T47D (cell line): ENCODE results near the gene RBM39.
"Not testable (repeated sequence)": the region's sequence is repeated elsewhere in the genome, so short reads cannot be mapped to it uniquely, and the experiment has no call there.

Experiments
- DNase-seq, 2 experiments: peaks; one replicate each; pipeline versions ENCODE4 v3.0.0 to v3.0.0-alpha.2; 2011 to 2012; ENCODE audit warnings: low read depth in 1 of 2, low spot score in 1 of 2
- JUND ChIP-seq: IDR thresholded peaks from 2 replicates; pipeline ENCODE4 v1.6.1; 2012; ENCODE audit warnings: low read depth
- in situ Hi-C: cut with HindIII; loops from 2 replicates; pipeline ENCODE4 v1.10.0; 2016; ENCODE audit warnings: low sequenced_read_pairs, low pct_unique_long_range_greater_than_20kb

Gene RBM39

GRCh38 chr20:35768731-35769664 is 26.9 kb upstream of the RBM39 start:
- in situ Hi-C loops = no loop called here
- no peak for TF ChIP-seq JUND

GRCh38 chr20:35767683-35768481 is 25.8 kb upstream of the RBM39 start:
- no peak for TF ChIP-seq JUND
- in situ Hi-C loops = no loop called here
- DNase-seq = peak in 1 of 2 experiments; percentile 44

More at GRCh38 chr20:35768731-35769664, 26.9 kb upstream of the RBM39 start:
- DNase-seq = peak in 1 of 2 experiments; percentile 92

DNA sequence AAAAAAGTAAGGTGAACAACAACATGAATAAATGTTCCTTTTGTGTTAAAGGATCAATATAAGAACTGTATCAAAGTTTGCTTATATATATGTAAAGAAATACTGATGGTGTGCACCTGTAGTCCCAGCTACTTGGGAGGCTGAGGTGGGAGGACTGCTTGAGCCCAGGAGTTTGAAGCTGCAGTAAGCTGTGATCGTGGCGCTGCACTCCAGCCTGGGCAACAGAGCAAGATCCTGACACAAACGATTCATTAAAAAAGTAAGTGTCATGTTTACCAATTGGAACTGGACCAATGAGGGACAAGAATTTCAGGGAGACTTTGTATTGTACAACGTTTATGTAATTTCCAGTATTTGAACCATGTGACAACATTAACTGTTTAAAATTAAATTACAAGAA is 24.8 kb upstream of the RBM39 start:
- TF ChIP-seq JUND = no peak
- DNase-seq = peak in 1 of 2 experiments; percentile 55
- in situ Hi-C loops = no loop called here

- in situ Hi-C loops, DNase-seq: not testable (repeated sequence)
Observed at GRCh38 chr20:35764936-35765335, 22.9 kb upstream of the RBM39 start.

DNA sequence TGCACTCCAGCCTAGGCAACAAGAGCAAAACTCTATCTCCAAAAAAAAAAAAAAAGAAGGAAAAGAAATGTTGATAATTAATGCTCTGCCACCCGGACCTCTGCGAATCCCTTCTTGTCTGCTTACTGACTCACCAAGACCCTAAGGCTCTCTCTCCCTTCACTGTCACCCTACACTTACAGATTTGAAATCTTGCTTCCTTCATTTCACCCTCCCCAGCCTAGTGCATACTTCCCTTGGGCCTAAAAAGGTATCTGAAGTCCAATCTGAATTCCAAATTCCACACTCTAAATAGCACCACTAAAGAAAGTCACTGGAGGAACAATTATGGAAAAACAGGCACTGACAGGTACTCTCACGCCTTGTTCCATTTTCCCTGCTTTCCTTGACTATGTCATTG is 20.4 kb upstream of the RBM39 start:
- DNase-seq = peak; percentile 51 to 90
- in situ Hi-C loops = no loop called here

GRCh38 chr20:35761548-35761947 is 19.5 kb upstream of the RBM39 start:
- DNase-seq, in situ Hi-C loops: not testable (repeated sequence)

More for the DNA sequence above, 20.4 kb upstream of the RBM39 start:
- peak; percentile 88 for TF ChIP-seq JUND

DNA sequence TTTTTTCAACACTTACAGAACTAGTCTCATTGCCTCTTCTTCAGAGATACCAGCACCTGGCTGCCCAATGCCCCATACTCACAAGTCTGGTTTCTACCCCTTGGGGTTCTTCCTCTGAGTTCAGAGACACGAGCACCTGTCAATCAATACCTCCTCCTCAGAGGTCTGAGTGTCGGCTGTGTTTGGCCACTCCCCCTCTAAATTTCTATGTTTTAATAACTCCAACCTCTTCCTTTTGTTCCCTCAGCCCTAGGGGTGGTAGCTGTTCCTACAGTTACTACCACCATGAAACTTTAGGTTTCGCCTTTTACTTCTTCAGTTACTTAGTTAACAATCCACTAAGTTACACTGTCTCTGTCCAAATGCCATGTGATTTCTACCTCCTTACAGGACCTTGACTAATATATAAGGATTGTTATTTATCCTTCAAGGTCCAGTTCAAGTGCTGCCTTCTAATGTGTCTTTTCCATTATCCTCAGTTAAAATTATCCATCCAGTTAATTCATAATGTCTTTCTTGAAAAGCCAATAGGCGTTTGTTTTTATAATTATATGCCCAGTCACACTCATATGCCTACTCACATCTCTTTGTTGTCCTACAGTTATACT is 15.1 kb upstream of the RBM39 start:
- no peak for TF ChIP-seq JUND
- in situ Hi-C loops = no loop called here
- DNase-seq = no peak

DNA sequence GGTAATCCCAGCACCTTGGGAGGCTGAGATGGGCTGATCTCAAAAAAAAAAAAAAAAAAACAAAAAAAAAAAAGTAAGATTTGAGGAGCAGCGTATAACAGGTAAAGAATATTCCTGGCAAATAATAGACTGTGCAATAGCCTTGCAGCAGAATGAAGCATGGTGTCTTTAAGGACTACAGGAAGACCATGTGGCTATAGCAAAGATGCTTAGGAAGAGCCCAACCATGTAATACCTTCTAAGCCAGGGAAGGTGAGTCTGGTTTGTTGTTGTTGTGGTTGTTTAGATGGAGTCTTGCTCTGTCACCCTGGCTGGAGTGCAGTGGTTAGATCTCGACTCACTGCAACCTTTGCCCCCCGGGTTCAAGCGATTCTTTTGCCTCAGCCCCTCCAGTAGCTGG is 14.3 kb upstream of the RBM39 start:
- in situ Hi-C loops = no loop called here
- no peak for DNase-seq
- no peak for TF ChIP-seq JUND

DNA sequence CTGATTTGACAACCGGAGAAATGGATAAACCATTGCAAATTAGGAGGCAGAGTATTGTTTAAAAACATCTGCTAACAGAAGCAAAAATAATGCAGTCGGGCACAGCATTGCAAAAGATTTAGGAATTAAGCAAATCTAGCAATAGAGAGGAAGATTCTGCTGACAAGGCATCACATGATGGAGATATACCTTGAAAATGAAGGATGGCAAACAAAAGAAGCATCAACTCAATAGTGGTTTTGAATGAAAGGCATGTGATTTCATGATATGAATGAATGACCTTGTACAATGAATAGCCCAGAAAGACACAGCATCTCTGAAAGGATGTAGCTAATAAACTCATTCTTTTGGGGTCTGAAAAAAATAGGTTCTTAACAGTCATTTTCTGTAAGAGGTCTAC is 8.6 kb upstream of the RBM39 start:
- in situ Hi-C loops = no loop called here
- TF ChIP-seq JUND = no peak
- no peak for DNase-seq

DNA sequence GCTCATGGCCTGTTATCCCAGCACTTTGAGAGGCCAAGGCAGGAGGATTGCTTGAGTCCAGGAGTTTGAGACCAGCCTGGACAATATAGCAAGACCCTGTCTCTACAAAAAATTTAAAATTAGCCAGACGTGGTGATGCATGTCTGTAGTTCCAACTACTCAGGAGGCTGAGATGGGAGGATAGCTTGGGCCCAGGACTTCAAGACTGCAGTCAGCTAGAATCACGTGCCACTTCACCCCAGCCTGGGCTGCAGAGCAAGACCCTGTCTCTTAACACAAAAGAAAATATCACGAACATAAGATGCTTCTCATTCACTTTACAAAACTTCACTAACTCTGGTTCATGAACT is 2.4 kb upstream of the RBM39 start:
- DNase-seq, in situ Hi-C loops: not testable (repeated sequence)

GRCh38 chr20:35743693-35744491 is 1.8 kb upstream of the RBM39 start:
- in situ Hi-C loops = no loop called here
- DNase-seq = peak in 1 of 2 experiments; percentile 42
- no peak for TF ChIP-seq JUND
